K562 (cell line): ENCODE results near the gene ARHGAP4. TPM values are rescaled to one million over a fixed set of nuclear protein-coding genes. Genes with fewer than 3 reads are reported as not detected.
A peak's percentile ranks its signal among the peaks of the same experiment; 100 is the strongest.

ENCODE experiments used
- CHD4 ChIP-seq: fragments of 200-600 bp; sonication (generic); IDR thresholded peaks from 3 replicates; pipeline ENCODE4 v1.6.1; 2012; ENCODE audit warnings: low read depth, mild to moderate bottlenecking, mixed read lengths, low read length, inconsistent platforms; ENCODE audit not compliant: insufficient read depth, insufficient replicate concordance, poor library complexity, severe bottlenecking
- COPS2 ChIP-seq: fragments of 450-650 bp; conservative IDR thresholded peaks from 2 replicates; pipeline ENCODE4 v1.6.1; 2016; ENCODE audit warnings: mild to moderate bottlenecking, moderate library complexity
- CREB1 ChIP-seq, 2 experiments: sonication (generic) in 1 of 2; formaldehyde crosslinking in 1 of 2; IDR thresholded peaks; 2 replicates each; pipeline versions ENCODE4 v1.6.1 to v1.8.0; 2012 to 2022; ENCODE audit warnings: inconsistent platforms in 1 of 2, mild to moderate bottlenecking in 1 of 2, missing genetic modification reagents in 1 of 2, moderate library complexity in 1 of 2
- CREB3L1 ChIP-seq: fragments of 450-650 bp; IDR thresholded peaks from 2 replicates; pipeline ENCODE4 v1.6.1; 2014; ENCODE audit warnings: low read depth, mild to moderate bottlenecking, moderate library complexity, borderline replicate concordance
- GTF2F1 ChIP-seq: IDR thresholded peaks from 2 replicates; pipeline ENCODE4 v1.6.1; 2011; ENCODE audit warnings: low read depth, low read length, improper control_type of control experiment
- HMG20B ChIP-seq: fragments of 250-450 bp; sonication (Bioruptor Pico); IDR thresholded peaks from 2 replicates; pipeline ENCODE4 v1.5.0; 2021; ENCODE audit warnings: mild to moderate bottlenecking
- NFATC3 ChIP-seq: fragments of 450-650 bp; IDR thresholded peaks from 2 replicates; pipeline ENCODE4 v1.6.1; 2017; ENCODE audit warnings: mild to moderate bottlenecking
- NFE2 ChIP-seq: IDR thresholded peaks from 2 replicates; pipeline ENCODE4 v1.6.1; 2014; ENCODE audit warnings: antibody characterized with exemption, low read depth
- NFIC ChIP-seq: fragments of 450-650 bp; IDR thresholded peaks from 2 replicates; pipeline ENCODE4 v1.6.1; 2017; ENCODE audit warnings: mild to moderate bottlenecking, inconsistent platforms
- NR0B1 ChIP-seq: fragments of 450-650 bp; IDR thresholded peaks from one replicate; pipeline ENCODE4 v1.6.1; 2018; ENCODE audit warnings: mild to moderate bottlenecking, moderate library complexity; ENCODE audit not compliant: partially characterized antibody
- PTBP1 ChIP-seq: fragments of 200-400 bp; formaldehyde crosslinking; IDR thresholded peaks from 2 replicates; pipeline ENCODE4 v1.6.1; 2017; ENCODE audit warnings: low read depth, low read length
- SAFB ChIP-seq: fragments of 200-400 bp; formaldehyde crosslinking; IDR thresholded peaks from 2 replicates; pipeline ENCODE4 v1.6.1; 2017; ENCODE audit warnings: low read depth, low read length, borderline replicate concordance
- SLC30A9 ChIP-seq: fragments of 250-450 bp; sonication (Bioruptor Pico); IDR thresholded peaks from 2 replicates; pipeline ENCODE4 v1.8.0; 2022; ENCODE audit warnings: mild to moderate bottlenecking, moderate library complexity
- TAL1 ChIP-seq: fragments of 450-650 bp; IDR thresholded peaks from 2 replicates; pipeline ENCODE4 v1.6.1; 2016; ENCODE audit warnings: mild to moderate bottlenecking
- ZNF143 ChIP-seq: sonication (generic); formaldehyde crosslinking; IDR thresholded peaks from 2 replicates; pipeline ENCODE4 v1.9.0; 2022; ENCODE audit warnings: mild to moderate bottlenecking, missing genetic modification reagents
- ZNF174 ChIP-seq: fragments of 250-450 bp; sonication (Bioruptor Pico); IDR thresholded peaks from 2 replicates; pipeline ENCODE4 v1.4.0; 2020; ENCODE audit warnings: mild to moderate bottlenecking
- ZNF41 ChIP-seq: fragments of 250-450 bp; sonication (Bioruptor Pico); conservative IDR thresholded peaks from 2 replicates; pipeline ENCODE4 v1.4.0; 2020; ENCODE audit warnings: mild to moderate bottlenecking
- ZNF75A ChIP-seq: fragments of 450-650 bp; formaldehyde crosslinking; IDR thresholded peaks from 2 replicates; pipeline ENCODE4 v1.4.0; 2020; ENCODE audit warnings: mild to moderate bottlenecking
- polyA plus RNA-seq, 8 experiments: library from polyadenylated mRNA; depleted of rRNA in 4 of 8; stranded (reverse) in 5 of 8; unstranded in 3 of 8; fragments of >200 nt; fragmentation: Nextera tagmentation in 2 of 8; fragmentation: Illumina TruSeq in 1 of 8; extraction: Ambion mirVana in 2 of 8; extraction: Trizol in 1 of 8; gene quantifications; 2 replicates each; pipeline versions ENCODE4 v1.2.1 to v1.2.3, GENCODE V29; 2011 to 2014; ENCODE audit warnings: inconsistent platforms in 1 of 8, missing spikeins in 1 of 8
- total RNA-seq, 7 experiments: library from RNA; depleted of rRNA in 6 of 7; stranded (reverse); fragments of >200 nt in 6 of 7; fragmentation: Illumina TruSeq in 2 of 7; extraction: Trizol in 2 of 7; gene quantifications; 2 replicates each; pipeline versions ENCODE4 v1.2.1 to v1.2.3, GENCODE V29; 2011 to 2021; ENCODE audit warnings: low replicate concordance in 1 of 7
- TF ChIP-seq, protein P1 (sequence below): fragments of 450-650 bp; IDR thresholded peaks from 2 replicates; pipeline ENCODE4 v1.6.1; 2016; ENCODE audit warnings: borderline replicate concordance
- TF ChIP-seq, protein P2 (sequence below): fragments of 150-350 bp; IDR thresholded peaks from 2 replicates; pipeline ENCODE4 v1.6.1; 2014; ENCODE audit warnings: low read depth, mild to moderate bottlenecking, low read length, borderline replicate concordance

ARHGAP4 gene
- total and polyA plus RNA-seq, 9 of the 15 experiments (the other 6 are each of a cell fraction or from before 2014, with no cell fraction given): 0.30 to 81.8 (median 13.5) TPM

- TF ChIP-seq, protein P1, sequence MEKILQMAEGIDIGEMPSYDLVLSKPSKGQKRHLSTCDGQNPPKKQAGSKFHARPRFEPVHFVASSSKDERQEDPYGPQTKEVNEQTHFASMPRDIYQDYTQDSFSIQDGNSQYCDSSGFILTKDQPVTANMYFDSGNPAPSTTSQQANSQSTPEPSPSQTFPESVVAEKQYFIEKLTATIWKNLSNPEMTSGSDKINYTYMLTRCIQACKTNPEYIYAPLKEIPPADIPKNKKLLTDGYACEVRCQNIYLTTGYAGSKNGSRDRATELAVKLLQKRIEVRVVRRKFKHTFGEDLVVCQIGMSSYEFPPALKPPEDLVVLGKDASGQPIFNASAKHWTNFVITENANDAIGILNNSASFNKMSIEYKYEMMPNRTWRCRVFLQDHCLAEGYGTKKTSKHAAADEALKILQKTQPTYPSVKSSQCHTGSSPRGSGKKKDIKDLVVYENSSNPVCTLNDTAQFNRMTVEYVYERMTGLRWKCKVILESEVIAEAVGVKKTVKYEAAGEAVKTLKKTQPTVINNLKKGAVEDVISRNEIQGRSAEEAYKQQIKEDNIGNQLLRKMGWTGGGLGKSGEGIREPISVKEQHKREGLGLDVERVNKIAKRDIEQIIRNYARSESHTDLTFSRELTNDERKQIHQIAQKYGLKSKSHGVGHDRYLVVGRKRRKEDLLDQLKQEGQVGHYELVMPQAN: no peak
- TF ChIP-seq SAFB: no peak
- TF ChIP-seq SLC30A9 (CRISPR knock-in tag): no peak
- no peak for TF ChIP-seq CHD4
- TF ChIP-seq, protein P2, sequence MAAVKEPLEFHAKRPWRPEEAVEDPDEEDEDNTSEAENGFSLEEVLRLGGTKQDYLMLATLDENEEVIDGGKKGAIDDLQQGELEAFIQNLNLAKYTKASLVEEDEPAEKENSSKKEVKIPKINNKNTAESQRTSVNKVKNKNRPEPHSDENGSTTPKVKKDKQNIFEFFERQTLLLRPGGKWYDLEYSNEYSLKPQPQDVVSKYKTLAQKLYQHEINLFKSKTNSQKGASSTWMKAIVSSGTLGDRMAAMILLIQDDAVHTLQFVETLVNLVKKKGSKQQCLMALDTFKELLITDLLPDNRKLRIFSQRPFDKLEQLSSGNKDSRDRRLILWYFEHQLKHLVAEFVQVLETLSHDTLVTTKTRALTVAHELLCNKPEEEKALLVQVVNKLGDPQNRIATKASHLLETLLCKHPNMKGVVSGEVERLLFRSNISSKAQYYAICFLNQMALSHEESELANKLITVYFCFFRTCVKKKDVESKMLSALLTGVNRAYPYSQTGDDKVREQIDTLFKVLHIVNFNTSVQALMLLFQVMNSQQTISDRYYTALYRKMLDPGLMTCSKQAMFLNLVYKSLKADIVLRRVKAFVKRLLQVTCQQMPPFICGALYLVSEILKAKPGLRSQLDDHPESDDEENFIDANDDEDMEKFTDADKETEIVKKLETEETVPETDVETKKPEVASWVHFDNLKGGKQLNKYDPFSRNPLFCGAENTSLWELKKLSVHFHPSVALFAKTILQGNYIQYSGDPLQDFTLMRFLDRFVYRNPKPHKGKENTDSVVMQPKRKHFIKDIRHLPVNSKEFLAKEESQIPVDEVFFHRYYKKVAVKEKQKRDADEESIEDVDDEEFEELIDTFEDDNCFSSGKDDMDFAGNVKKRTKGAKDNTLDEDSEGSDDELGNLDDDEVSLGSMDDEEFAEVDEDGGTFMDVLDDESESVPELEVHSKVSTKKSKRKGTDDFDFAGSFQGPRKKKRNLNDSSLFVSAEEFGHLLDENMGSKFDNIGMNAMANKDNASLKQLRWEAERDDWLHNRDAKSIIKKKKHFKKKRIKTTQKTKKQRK: no peak
- no peak for TF ChIP-seq CREB1 (IDR thresholded peaks at IDR 0.05)
- TF ChIP-seq CREB1 (CRISPR knock-in tag; IDR thresholded peaks at IDR 0.05): no peak
- no peak for TF ChIP-seq CREB3L1
- TF ChIP-seq ZNF174 (CRISPR knock-in tag): no peak
- TF ChIP-seq NFATC3: no peak
- TF ChIP-seq PTBP1: no peak
- TF ChIP-seq NFIC: 0 out of 2 replicates have a peak, but pooled peaks have one; percentile 40
- no peak for TF ChIP-seq ZNF41
- TF ChIP-seq NR0B1: no peak
- no peak for TF ChIP-seq NFE2
- TF ChIP-seq COPS2: no peak
- no peak for TF ChIP-seq HMG20B (CRISPR knock-in tag)
- TF ChIP-seq TAL1: no peak
- TF ChIP-seq ZNF75A (CRISPR knock-in tag): no peak
- no peak for TF ChIP-seq GTF2F1
- no peak for TF ChIP-seq ZNF143
These were observed 47.3 kb upstream of the ARHGAP4 start (continued) for GRCh38 chrX:153973127-153974002.
